DOHH2 (cell line): ENCODE data around the gene ACSM3.

ENCODE experiments used
- CTCF ChIP-seq: fragments of 200-600 bp; sonication (generic); IDR thresholded peaks from one replicate; pipeline ENCODE4 v1.5.1; 2014; ENCODE audit warnings: antibody characterized with exemption, mild to moderate bottlenecking, low read depth, low read length; ENCODE audit not compliant: poor library complexity, severe bottlenecking
- EZH2phosphoT487 ChIP-seq: fragments of 200-600 bp; sonication (generic); IDR thresholded peaks from 2 replicates; pipeline ENCODE4 v1.6.1; 2017; ENCODE audit warnings: borderline replicate concordance, mild to moderate bottlenecking, antibody characterized with exemption, low read length, moderate library complexity, mixed read lengths

DNA sequence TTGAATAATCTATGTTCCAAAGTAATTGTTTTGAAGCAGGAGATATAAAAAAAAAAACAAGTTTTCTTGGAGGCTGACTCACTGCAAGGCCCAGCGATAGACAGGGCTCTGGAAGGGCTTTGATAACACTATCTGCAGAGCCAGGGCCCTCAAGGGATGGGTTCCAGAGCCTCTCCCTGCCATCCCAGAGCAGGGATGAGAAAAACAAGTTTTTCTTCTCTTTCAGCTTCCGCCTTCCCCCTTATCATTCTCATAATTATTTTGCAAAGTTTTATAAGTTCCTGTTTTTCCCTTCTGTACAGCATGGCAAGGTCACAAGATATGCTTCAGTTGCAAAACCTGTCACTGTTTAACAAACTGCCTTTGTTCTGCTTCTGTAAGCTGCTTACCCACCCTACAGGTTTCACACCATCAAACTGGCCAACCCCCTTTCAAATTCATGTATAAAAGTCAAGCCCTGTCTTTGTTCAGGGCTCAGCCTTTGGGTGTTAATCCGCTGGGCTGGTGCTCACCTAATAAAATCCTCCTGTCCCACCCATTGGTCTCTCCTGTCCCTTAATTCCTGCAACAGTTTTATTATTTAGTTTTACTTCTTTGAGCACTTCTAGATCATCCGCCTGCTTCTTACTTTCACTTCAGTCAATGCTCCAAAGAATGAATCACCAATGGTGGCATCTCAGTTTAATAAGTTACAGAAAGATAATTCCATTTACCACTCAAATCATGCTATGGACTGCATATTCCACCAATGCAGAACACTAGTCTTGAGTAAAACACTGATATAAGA, 16.6 kb upstream of the ACSM3 start:
- no peak for TF ChIP-seq CTCF
- no peak for TF ChIP-seq EZH2phosphoT487
